Measurements from ENCODE around the gene CRTC1.
"Not testable (repeated sequence)": the region's sequence is repeated elsewhere in the genome, so short reads cannot be mapped to it uniquely, and the experiment has no call there.

Gene CRTC1

DNA sequence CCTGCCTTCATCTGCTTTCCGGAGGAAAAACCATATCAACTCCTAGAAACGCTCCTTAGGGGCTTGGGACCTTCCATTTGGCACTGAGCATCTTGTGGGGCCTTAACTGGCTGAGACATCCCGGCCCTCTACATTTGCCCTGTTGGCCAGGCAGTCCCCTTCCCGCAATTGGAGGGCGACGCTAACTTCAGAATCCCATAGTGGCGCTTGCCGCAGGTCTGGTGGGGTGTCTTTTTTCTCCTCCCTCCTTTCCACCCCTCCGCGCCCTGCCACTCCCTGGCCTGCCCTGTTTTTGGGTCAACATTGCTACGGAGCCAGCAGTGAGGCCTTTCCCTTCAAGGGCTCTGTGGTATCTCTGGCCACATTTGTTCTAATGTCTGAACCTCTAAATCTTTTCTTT lies 13.6 kb upstream of the CRTC1 start:
- DNase-seq = no peak

DNA sequence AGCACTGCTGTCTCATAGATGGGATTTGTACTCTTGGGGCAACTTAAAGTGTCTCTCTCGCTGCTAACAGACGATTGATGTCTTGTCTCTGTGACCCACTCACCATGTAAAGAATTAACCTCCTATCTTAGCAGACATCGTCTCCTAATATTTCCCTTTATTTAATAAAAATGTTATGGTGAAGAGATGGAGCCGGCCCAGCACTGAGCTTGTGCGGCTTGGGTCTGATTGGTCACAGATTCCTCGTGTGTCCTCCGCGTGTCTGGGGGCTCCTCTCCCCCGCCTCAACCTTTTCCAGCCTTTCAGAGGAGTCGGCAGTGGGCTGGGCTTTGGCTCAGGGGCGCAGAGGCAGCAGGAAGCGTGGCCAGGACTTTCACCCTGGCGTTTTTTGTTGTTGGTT lies 13.2 kb upstream of the CRTC1 start:
- DNase-seq = no peak

DNA sequence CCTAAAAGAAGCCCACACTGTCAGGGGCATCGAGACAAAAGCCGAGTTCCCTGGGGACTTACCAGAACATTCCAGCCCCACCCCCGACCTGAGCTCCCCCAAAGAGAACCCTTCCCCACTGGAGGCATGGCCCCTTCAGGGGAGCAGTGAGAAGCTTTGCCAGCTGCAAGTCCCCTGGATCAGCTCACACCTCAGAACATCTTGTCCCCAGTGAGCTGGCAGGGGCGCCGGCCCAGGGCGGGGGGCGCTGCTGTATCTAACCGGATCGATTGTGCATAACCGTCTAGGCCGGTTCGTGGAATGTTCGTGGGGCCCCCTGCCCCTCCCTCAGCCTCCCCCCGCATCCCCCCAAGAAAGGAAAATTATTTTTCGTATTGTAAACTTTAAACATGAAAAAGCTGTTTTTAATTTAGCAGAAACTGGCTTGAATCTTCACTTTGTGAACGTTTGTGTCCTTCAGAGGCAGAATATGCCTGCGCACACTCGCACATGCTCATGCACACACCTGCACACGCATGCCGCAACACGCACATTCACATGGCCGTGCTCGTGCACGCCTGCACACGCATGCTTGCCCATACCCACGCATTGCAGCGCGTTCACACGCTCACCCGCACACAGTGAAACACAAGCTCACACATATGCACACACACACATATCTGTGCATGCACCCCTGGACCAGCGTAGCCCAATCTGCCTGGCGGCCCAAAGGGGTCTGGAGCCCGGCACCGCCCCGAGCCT lies 12.0 kb upstream of the CRTC1 start:
- no peak for DNase-seq

DNA sequence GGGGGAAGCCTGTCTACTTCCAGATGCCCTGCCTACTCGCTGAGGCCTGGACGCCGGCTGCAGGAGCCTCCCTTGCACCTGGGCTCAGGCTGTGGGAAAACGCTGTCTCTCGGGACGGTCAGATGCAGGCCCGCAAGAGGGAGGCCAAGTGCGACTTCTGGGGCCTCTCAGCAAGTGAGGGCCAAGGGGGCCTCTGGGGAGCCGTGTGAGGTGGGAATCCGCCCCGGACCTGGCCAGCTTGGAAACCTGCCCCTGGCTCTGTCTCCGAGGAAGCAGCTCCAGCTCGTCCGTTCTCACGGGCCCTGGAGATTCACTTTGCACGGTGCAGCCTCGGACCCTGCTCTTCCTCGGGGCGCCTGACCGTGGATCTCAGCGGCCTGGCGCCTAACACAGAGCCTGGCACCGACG lies 11.4 kb upstream of the CRTC1 start:
- no peak for DNase-seq

DNA sequence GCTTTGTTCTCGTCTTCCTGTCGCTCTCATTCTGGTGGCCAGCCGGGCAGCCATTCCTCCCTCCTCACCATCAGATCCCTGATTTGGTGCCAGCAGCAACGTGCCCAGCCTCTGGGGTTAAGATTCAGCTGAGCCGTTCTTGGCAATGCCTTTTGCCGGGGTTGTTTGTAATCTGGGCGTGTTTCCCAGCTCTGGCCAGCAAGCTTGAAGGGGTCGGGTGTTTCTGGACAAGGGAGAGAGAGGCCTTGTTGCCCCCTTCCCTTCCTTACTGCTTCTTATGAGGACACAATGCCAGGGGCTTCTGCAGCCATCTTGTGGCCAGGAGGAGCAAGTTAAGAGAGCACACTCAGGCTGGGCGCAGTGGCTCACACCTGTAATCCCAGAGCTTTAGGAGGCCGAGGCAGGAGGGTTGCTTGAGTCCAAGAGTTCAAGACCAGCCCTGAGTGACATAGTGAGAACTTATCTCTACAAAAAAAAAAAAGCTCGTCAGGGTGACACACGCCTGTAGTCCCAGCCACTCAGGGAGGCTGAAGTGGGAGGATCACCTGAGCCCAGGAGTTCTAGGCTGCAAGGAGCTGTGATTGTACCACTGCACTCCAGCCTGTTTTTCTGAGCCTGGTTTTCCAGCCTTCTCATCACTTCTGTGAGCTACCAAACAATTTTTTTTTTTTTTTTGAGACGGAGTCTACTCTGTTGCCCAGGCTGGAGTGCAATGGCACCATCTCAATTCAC lies 10.7 kb upstream of the CRTC1 start:
- DNase-seq = no peak

DNA sequence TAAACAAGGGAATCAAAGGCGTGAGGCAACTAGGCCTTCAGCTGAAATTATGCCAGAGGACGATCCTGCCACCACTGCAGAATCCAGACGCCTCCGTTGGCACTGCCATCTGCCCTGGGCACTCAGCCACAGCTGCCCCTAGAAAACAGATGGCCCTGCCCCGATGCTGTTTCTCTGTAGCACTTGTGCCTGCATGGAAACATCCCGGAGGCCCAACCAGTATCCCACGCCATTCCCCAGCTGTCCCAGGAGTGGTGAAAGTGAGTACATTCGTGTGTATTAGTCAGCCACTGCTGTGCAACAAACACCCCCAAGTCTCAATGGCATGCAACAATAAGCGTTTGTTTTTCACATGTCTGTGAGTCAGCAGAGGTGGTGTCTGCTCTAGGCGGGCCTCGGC lies 8.9 kb upstream of the CRTC1 start:
- no peak for DNase-seq

DNA sequence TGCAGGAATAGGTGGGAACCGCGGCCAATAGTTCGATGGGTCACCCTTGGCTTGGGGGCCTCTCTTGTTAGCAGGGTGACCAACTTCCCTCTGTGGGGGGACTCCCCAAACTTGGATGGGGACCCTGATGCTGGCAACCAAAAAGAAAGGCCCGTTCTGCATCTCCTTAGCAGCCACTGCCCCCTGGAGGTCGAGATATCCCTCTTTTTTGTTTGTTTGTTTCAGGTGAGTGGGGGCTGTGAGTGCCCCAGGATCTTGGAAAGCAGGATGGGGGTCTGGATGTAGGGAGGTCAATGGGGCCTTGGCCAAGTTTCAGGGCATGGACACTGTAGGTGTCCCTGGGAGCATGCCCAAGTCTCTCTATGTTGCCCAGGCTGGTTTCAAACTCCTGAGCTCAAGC lies 7.7 kb upstream of the CRTC1 start:
- DNase-seq = no peak

DNA sequence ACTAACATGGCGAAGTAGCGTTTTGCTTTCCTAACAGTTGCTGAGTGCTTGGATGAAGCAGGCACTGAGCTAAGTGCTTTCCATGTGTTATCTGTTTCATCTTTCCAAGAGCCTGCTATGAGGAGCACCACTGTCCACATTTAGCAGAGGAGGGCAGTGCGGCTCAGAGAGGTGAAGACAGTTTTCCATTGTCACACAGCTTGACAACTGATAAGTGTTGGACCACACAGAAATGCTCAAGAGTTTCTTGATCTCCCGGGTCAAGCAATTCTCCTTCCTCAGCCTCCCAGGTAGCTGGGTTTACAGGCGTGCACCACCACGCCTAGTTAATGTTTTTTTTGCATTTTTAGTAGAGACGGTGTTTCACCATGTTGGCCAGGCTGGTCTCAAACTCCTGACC lies 6.8 kb upstream of the CRTC1 start:
- DNase-seq = no peak

DNA sequence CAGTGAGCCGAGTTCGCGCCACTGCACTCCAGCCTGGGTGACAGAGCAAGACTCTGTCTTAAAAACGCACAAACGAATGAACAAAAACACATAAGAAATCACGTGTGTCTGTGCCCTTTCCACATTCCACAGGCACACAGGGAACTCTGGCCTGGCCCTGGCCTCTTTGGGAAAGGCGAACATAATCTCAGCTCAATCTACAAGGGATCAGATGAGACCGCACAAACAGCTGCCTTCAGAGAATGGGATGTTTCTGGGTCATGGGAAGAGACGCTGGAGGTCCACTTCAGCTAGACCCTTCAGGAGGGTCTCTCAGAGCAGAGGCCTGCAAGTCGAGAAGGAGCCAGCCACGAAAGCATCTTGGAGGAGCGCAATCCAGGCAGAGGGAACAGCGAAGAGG lies 6.3 kb upstream of the CRTC1 start:
- DNase-seq = no peak

DNA sequence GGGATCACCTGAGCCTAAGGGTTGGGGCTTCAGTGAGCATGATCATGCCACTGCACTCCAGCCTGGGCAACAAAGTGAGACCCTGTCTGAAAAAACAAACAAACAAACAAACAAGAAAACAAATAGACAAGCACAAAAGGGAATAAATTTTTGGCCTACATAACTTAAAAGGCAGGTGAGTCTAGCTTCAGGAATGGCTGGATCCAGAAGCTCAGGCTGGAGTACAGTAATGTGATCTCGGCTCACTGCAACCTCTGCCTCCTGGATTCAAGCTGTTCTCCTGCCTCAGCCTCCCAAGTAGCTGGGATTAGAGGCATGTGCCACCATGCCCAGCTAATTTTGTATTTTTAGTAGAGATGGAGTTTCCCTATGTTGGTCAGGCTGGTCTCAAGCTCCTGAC lies 3.3 kb upstream of the CRTC1 start:
- DNase-seq = not testable (repeated sequence)

DNA sequence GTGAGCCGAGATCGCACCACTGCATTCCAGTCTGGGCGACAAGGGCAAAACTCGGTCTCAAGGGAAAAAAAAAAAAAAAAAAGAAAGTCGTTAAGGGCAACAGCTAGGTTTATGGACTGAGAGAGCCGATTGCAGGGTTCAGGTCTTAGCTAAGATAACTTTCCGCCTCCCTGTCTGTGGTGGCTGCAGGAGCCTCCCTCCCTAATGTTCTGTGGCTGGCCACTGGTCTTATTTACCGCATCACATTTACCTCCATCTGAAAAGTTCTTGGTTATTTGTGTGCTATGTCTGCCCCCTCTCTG lies 722 bp upstream of the CRTC1 start:
- no peak for DNase-seq

DNA sequence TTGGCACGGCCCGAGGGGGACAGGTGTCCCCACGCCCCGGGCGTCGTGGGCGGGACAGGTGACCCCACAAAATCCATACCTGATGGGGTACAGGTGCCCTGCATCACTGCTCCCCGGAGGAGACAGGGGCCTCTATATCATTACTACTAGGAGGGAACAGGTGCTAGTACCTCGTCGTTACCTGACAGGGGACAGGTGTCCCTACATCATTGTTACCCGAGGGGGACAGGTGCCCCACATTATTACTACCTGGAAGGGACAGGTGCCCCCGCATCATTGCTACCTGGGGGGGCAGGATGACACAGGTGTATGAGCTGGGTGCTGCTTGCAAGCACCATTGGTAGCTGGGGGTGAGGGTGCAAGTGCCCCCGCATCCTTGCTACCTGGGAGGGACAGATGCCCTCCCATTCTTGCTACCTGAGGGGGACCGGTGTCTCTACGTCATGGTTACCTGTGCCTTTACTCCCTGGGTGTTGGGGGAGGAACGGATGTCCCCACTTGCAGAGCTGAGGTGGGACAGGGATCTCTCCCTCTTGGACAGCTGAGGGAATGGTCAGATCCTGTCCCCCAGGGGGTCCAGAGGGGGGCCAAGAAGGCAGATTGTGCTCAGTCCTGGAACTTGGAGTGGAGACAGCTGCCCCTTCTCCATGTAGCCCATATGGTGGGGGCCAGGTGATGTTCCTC lies 620 bp downstream of the CRTC1 start:
- no peak for DNase-seq

DNA sequence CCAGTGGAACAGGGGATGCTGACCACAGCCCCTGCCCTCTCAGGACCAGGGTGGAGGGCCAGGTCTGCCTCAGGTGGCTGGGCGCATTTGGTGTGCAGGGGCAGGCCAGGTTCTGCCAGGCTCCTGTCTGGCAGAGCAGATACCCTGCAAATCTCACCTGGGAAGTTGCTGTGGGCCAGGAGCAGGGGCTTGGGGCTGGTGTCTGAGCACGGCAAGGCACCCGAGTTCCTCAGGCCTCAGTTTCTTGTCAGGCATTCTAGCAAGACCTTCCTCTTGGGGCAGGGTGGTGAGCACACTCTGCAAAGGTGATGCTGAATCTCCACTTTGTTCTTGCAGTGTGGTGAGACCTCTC lies 1.1 kb downstream of the CRTC1 start:
- DNase-seq = no peak

DNA sequence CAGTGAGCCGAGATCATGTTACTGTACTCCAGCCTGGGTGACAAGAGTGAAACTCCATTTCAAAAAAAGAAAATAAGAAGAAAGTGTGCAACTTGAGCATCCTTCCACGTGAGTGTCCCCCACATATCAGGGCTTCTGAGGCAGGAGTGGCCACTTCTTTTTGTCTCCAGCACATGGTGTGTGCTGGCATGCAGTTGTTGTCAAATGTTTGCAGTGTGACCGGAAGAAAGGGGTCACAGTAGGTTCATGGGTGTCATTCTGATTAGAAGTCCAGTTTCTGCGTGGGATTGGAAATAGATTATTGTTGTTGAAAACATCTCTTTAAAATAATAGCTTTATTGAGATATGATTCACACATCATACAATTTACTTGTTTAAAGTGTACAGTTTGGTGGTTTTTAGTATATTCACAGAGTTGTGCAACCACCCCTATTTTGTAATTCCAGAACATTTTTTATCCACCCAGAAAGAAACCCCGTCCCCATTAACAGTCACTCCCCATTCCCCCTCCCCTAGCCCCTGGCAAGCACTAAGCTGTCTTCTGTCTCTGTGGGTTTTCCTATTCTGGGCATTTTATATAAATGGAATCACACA lies 2.2 kb downstream of the CRTC1 start:
- DNase-seq = no peak

DNA sequence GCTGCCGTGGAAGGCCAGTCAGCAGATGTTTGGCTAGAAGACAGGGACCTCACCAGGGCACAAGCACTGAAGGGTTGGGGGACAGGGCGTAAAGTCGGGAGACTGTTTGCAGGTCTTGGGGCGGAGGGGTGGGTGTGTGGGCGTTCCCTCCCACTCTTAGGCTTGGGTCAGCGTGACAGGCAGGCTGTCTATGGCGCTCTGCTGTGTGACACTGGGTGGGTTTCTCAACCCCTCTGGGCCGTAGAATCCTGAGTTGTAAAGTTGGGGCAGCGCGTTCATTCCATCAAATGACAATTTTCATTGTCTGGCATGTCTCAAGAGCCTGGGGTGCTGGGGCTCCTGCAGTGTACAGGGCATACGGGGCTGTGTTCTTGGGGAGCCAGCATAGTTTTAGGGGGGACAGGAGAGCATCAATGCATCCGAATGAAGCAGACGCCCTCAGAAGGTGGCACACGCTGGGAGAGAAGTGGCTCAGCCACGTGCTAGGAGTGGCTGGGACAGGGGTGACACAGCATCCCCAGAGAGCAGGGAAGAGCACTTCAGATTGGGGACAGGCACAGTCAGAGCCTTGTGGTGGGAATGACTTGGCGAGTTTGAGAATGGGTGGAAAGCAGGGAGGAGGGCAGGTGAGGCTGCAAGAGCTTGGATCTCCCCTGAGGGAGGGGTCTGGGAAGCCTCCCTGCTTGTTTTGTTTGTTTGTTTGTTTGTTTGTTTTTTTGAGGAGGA lies 4.4 kb downstream of the CRTC1 start:
- no peak for DNase-seq

DNA sequence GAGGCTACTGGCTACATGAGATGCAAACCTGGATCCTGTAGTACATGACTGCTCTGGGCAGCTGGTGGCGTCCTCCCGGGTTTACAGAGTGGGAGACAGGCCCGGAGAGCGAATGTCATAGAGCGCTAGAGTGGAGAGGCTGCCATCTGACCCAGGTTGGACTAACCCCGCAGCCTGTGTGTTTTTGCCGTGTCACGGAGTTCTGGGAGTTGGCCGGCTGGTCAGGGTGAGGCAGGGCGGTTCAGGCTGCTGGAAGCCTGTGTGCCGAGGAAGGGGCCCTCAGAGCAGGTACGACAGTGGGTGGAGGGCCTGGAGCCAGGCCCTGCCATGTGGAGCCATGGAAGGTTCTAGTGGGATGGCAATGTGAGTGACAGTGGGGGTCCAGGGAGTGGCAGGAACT lies 12.5 kb downstream of the CRTC1 start:
- peak; percentile 85 for DNase-seq

DNA sequence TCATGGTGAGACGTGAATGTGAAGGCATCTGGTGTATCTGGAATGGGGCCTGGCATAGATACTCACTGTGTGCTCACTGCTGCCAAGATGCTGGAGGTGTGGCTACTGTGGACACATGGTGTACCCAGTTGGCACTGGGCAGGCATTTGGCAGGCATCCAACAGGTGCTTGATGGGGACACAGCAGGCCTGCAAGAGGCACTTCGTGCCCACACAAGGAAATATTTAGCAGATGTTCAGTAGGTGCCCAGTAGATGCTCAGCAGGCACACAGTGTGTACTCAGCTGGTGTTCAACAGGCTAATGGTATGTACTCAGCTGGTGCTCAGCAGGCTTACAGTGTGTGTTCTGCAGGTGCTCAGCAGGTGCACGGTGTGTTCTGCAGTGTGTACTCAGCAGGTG lies 14.2 kb downstream of the CRTC1 start:
- DNase-seq = peak; percentile 78

DNA sequence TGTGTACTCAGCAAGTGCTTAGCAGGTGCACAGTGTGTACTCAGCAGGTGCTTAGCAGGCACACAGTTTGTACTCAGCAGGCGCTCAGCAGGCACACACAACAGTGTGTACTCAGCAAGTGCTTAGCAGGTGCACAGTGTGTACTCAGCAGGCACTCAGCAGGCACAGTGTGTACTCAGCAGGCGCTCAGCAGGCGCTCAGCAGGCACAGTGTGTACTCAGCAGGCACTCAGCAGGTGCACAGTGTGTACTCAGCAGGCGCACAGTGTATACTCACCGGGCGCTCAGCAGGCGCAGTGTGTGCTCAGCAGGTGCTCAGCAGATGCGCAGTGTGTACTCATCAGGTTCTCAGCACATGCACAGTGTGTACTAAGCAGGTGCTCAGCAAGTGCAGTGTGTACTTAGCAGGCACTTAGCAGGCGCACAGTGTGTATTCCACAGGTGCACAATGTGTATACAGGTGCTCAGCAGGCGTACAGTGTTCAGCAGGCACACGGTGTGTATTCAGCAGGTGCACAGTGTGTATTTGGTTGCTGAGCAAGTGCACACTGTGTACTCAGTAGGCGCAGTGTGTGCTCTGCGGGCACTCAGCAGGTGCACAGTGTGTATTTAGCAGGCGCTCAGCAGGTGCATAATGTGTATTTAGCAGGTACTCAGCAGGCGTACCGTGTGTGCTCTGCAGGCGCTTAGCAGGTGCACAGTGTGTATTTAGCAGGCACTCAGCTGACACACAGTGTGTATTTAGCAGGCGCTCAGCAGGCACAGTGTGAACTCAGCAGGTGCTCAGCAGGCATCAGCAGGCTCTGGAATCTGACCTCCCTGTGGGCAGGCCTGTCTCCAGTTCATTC lies 15.1 kb downstream of the CRTC1 start:
- no peak for DNase-seq

DNA sequence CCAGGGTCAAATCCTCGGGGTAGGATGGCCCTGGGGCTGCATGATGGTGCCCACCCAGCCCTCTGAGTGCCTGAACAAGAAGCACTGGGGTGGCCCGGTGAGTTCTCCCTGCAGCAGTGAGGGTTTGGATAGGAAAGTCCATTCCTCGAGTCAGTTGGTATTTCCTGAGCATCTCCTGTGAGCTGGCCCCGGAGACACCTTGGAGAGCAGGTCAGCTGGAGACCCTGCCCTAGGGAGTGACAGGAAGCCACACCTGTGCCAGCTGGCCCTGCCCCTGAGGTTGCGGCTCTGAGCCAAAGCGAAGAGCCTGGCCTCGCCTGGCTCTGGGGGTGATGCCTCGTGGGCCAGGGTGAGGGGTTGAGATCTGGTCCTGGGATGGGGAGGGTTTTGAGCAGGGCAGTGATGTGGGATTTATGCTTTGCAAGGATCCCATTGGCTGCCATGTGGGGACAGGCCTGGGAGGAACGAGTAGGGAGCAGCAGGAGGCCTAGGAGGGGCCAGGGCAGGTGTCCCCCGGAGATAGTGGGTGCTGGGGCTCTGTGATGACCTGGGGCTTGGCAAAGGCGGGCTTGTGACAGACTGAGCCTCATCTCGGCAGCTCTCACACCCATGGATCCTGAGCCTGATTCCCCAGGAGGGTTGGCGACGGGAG lies 16.0 kb downstream of the CRTC1 start:
- DNase-seq = no peak

DNA sequence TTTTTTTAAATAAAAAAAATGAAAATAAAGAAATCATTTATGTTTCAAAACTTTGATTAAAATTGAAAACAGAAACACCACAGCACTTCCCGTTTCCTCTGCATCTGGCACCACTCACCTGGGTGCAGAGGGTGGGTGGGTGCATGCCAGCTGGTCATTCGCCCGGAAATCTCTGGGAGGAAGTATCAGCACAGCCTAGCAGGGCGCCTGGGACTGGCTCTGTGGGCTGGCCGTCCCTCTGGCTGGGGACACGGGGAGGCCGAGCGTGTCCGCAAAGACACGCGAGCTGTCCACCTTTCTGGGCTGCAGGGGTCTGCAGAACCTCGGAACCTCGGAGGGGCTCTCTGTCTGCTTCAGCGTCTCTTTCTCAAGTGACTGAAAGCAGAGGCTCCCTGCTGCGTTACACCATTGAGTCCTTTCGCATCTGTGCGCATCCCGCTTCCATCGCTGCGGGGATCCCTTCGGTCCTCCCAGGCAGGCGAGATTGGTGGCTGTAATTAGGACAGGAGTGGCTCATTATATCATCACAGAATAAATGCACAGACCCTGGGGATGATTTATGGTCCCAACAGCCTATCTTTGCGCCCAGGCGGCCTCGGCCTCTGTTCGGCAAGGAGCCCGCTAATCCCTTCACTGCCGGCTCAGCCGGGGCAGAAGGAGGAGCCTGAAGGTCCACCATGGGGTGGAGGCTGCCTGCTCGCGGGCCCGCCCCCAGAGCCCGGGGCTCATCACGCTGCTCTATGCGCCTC lies 17.2 kb downstream of the CRTC1 start:
- DNase-seq = peak; percentile 90

DNA sequence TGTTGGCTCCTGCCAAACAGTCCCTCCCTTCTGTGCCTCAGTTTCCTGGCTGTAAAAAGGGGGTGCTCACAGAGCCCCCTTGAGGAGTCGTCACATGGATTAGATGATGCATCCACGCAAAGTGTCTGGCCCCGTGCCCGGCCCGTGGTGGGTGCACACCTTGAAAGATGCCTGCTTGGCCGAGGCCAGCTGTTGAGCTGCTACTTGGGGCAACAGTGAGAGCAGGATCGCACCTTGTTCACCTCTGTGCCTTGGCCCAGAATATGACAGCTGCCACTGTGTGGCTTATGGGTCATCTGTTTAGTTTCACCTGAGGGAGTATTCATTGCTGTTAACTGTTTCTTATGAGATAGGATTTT lies 17.7 kb downstream of the CRTC1 start:
- DNase-seq = no peak

Data from NCI-H510A treated with DMSO at 0.1 percent for 48 hours (cell line).